Neuron (in vitro differentiated cells): Measurements from ENCODE around the gene MACF1.

Experiments
- H2AFZ ChIP-seq: one replicate; pipeline ENCODE4 v1.6.1; 2013; ENCODE audit warnings: low read depth, mild to moderate bottlenecking, inconsistent platforms, low read length, moderate library complexity
- H3K27me3 ChIP-seq: one replicate; pipeline ENCODE4 v1.6.1; 2013; ENCODE audit warnings: low read length; ENCODE audit not compliant: insufficient read depth
- H3K36me3 ChIP-seq: one replicate; pipeline ENCODE4 v1.6.1; 2013; ENCODE audit warnings: low read length; ENCODE audit not compliant: insufficient read depth
- H3K4me1 ChIP-seq: one replicate; pipeline ENCODE4 v1.6.1; 2013; ENCODE audit warnings: low read length; ENCODE audit not compliant: insufficient read depth
- H3K4me3 ChIP-seq: 2 replicates; pipeline ENCODE4 v1.5.1; 2013; ENCODE audit warnings: mild to moderate bottlenecking, low read length, moderate library complexity
- H3K9me3 ChIP-seq: one replicate; pipeline ENCODE4 v1.6.1; 2013; ENCODE audit warnings: low read length

Gene MACF1

GRCh38 chr1:39380036-39380435 lies 175.5 kb downstream of the MACF1 start:
- H3K9me3 ChIP-seq = no peaks in the 10 kb centered on the region
- peaks cover 63% of the 10 kb centered on the region for H3K36me3 ChIP-seq
- no peaks in the 10 kb centered on the region for H3K4me1 ChIP-seq
- no peak overlapping the region for H2AFZ ChIP-seq
- no peak overlapping the region for H3K4me3 ChIP-seq
- H3K27me3 ChIP-seq = no peaks in the 10 kb centered on the region

- H3K27me3 ChIP-seq = no peaks in the 10 kb centered on the region
- H2AFZ ChIP-seq = no peak overlapping the region
- H3K4me1 ChIP-seq = no peaks in the 10 kb centered on the region
- H3K4me3 ChIP-seq = no peak overlapping the region
- H3K9me3 ChIP-seq = no peaks in the 10 kb centered on the region
- H3K36me3 ChIP-seq = peaks cover 71% of the 10 kb centered on the region
Observed at GRCh38 chr1:39381839-39382238, 177.3 kb downstream of the MACF1 start.

GRCh38 chr1:39384305-39384704 lies 179.8 kb downstream of the MACF1 start:
- peaks cover 85% of the 10 kb centered on the region for H3K36me3 ChIP-seq

GRCh38 chr1:39385067-39385988 lies 180.8 kb downstream of the MACF1 start:
- Histone ChIP-seq H3K4me3 (no peak overlapping the region), H3K9me3 (no peaks in the 10 kb centered on the region), H3K4me1 (no peaks in the 10 kb centered on the region), H2AFZ (no peak overlapping the region), H3K27me3 (no peaks in the 10 kb centered on the region), H3K36me3 (peaks cover 85% of the 10 kb centered on the region)

More at GRCh38 chr1:39384305-39384704, 179.8 kb downstream of the MACF1 start:
- Histone ChIP-seq H2AFZ (no peak overlapping the region), H3K27me3 (no peaks in the 10 kb centered on the region), H3K4me3 (no peak overlapping the region), H3K9me3 (no peaks in the 10 kb centered on the region), H3K4me1 (no peaks in the 10 kb centered on the region)

- H3K36me3 ChIP-seq = peaks cover 75% of the 10 kb centered on the region
- no peak overlapping the region for H2AFZ ChIP-seq
- H3K27me3 ChIP-seq = no peaks in the 10 kb centered on the region
- no peak overlapping the region for H3K4me3 ChIP-seq
- H3K9me3 ChIP-seq = no peaks in the 10 kb centered on the region
- H3K4me1 ChIP-seq = peaks cover 5% of the 10 kb centered on the region
Observed at GRCh38 chr1:39386997-39387396, 182.5 kb downstream of the MACF1 start.

GRCh38 chr1:39387452-39387851 lies 183.0 kb downstream of the MACF1 start:
- Histone ChIP-seq H2AFZ (no peak overlapping the region), H3K9me3 (no peaks in the 10 kb centered on the region), H3K36me3 (peaks cover 72% of the 10 kb centered on the region), H3K4me1 (peaks cover 8% of the 10 kb centered on the region), H3K27me3 (no peaks in the 10 kb centered on the region), H3K4me3 (no peak overlapping the region)

GRCh38 chr1:39391691-39392679 lies 187.5 kb downstream of the MACF1 start:
- Histone ChIP-seq H2AFZ (no peak overlapping the region), H3K9me3 (no peaks in the 10 kb centered on the region), H3K27me3 (no peaks in the 10 kb centered on the region), H3K4me3 (no peak overlapping the region), H3K36me3 (peaks cover 37% of the 10 kb centered on the region), H3K4me1 (peaks cover 11% of the 10 kb centered on the region)

GRCh38 chr1:39392851-39393573 lies 188.5 kb downstream of the MACF1 start:
- no peak overlapping the region for H3K4me3 ChIP-seq
- H3K27me3 ChIP-seq = no peaks in the 10 kb centered on the region
- peaks cover 14% of the 10 kb centered on the region for H3K4me1 ChIP-seq
- no peaks in the 10 kb centered on the region for H3K9me3 ChIP-seq
- peaks cover 27% of the 10 kb centered on the region for H3K36me3 ChIP-seq
- H2AFZ ChIP-seq = no peak overlapping the region

- H3K4me1 ChIP-seq = peaks cover 20% of the 10 kb centered on the region
Observed at GRCh38 chr1:39393645-39394044, 189.2 kb downstream of the MACF1 start.

GRCh38 chr1:39394059-39394458 lies 189.6 kb downstream of the MACF1 start:
- Histone ChIP-seq H3K27me3 (no peaks in the 10 kb centered on the region), H3K36me3 (peaks cover 18% of the 10 kb centered on the region), H3K4me3 (no peak overlapping the region), H3K4me1 (peaks cover 24% of the 10 kb centered on the region), H3K9me3 (no peaks in the 10 kb centered on the region), H2AFZ (no peak overlapping the region)

More at GRCh38 chr1:39393645-39394044, 189.2 kb downstream of the MACF1 start:
- no peak overlapping the region for H3K4me3 ChIP-seq
- no peaks in the 10 kb centered on the region for H3K9me3 ChIP-seq
- H3K36me3 ChIP-seq = peaks cover 21% of the 10 kb centered on the region
- no peak overlapping the region for H2AFZ ChIP-seq
- H3K27me3 ChIP-seq = no peaks in the 10 kb centered on the region

GRCh38 chr1:39394598-39394997 lies 190.1 kb downstream of the MACF1 start:
- Histone ChIP-seq H3K36me3 (peaks cover 12% of the 10 kb centered on the region), H3K4me1 (peaks cover 25% of the 10 kb centered on the region), H3K9me3 (no peaks in the 10 kb centered on the region), H3K4me3 (no peak overlapping the region), H3K27me3 (no peaks in the 10 kb centered on the region), H2AFZ (no peak overlapping the region)

GRCh38 chr1:39395357-39395831 lies 190.9 kb downstream of the MACF1 start:
- Histone ChIP-seq H3K4me3 (no peak overlapping the region), H2AFZ (no peak overlapping the region), H3K4me1 (peaks cover 25% of the 10 kb centered on the region), H3K27me3 (no peaks in the 10 kb centered on the region), H3K9me3 (no peaks in the 10 kb centered on the region), H3K36me3 (peaks cover 4% of the 10 kb centered on the region)
